SK-N-MC (cell line): Measurements from ENCODE around the gene TUNAR.

Source experiments
- EZH2 ChIP-seq: fragments of 200-600 bp; sonication (generic); IDR thresholded peaks from one replicate; pipeline ENCODE4 v1.6.1; 2017; ENCODE audit warnings: antibody characterized with exemption
- FOXP2 ChIP-seq: optimal IDR thresholded peaks from 2 replicates; pipeline ENCODE3; 2011; ENCODE audit warnings: mild to moderate bottlenecking, moderate library complexity; ENCODE audit not compliant: insufficient read depth; ENCODE audit errors: extremely low read length, control extremely low read depth
- POLR2AphosphoS5 ChIP-seq: IDR thresholded peaks from 2 replicates; pipeline ENCODE4 v1.6.1; 2012; ENCODE audit warnings: mild to moderate bottlenecking, low read depth, low read length, borderline replicate concordance

DNA sequence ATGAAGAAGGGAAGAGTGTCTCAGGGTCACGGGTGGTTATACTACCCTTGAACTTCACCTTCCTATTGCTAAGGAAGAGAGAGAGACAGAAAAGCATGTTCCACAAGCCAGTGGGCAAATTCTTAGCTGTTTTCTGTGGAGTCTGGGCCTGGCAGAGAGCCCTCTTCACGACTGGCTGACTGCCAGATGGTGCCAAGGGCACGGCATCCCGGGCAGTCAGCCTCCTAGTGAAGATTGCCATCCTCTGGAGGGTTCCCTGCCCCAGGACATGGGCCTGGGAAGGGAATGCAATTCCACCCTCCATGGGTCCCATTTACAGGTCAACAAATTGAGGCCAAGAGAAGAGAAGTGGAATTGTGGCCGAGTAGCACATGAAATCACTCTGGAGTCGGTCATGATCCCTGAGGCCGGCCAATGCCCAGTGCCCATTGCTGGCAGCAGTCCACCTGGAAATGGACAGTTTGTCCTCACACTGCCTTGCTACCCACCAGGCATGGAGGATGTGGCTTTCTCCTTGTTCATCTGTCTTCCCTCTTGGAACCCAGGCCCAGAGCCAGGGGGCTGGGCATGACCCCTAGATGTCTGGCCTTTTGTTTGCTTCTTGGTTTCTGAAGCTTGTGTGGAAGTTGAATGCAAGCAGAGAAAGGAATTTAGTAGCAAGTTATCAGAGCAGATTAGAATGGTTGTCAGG is 9.9 kb downstream of the TUNAR start:
- TF ChIP-seq EZH2 = no peak
- TF ChIP-seq POLR2AphosphoS5 = no peak
- no peak for TF ChIP-seq FOXP2
